Dendritic cell treated with granulocyte-macrophage colony-stimulating factor and Interleukin-4, amounts not matched to agents 40 ng/mL and 50 ng/mL, for 4 days (primary cell): ENCODE results near the gene RNU1-2.
A peak's percentile ranks its signal among the peaks of the same experiment; 100 is the strongest.
"Not testable (repeated sequence)": the region's sequence is repeated elsewhere in the genome, so short reads cannot be mapped to it uniquely, and the experiment has no call there.

Experiments
- H3K27ac Mint-ChIP-seq: one replicate; pipeline ENCODE4 v1.8.0; 2022; ENCODE audit warnings: mild to moderate bottlenecking, mixed read lengths
- H3K27me3 Mint-ChIP-seq: one replicate; pipeline ENCODE4 v1.8.0; 2022; ENCODE audit warnings: mild to moderate bottlenecking, mixed read lengths
- H3K36me3 Mint-ChIP-seq: one replicate; pipeline ENCODE4 v1.8.0; 2022; ENCODE audit warnings: low read depth, mixed read lengths
- H3K4me1 Mint-ChIP-seq: one replicate; pipeline ENCODE4 v1.8.0; 2022; ENCODE audit warnings: low read depth, mixed read lengths
- H3K4me3 Mint-ChIP-seq: one replicate; pipeline ENCODE4 v1.8.0; 2022; ENCODE audit warnings: mild to moderate bottlenecking, moderate library complexity, mixed read lengths
- H3K9me3 Mint-ChIP-seq: one replicate; pipeline ENCODE4 v1.8.0; 2022; ENCODE audit warnings: mixed read lengths
- intact Hi-C: fragments of 100-400 bp; cut with micrococcal nuclease; formaldehyde crosslinking; loops from one replicate; pipeline ENCODE4 v1.15.0; 2022

Gene RNU1-2

DNA sequence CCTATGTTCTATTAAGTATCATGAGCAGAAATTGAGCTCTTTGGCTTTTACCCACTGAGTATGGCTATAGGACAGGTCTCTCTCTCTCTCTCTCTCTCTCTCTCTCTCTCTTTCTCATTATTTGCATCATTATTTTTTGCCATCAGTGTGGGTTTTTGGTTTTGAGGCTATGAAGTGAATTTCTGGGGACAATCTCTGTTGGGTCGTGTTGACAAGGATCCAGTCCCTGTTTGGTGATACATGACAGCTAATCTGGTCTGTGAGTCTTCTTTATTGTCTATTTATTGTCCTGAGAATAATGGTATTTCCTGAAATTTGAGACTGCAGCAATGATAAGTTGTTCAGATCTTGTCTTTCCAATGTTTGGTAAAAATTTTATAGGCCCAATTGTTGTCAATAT lies 1.9 kb downstream of the RNU1-2 start:
- H3K9me3 Mint-ChIP-seq, H3K27me3 Mint-ChIP-seq, H3K4me3 Mint-ChIP-seq, H3K36me3 Mint-ChIP-seq, intact Hi-C loops: not testable (repeated sequence)
- H3K27ac Mint-ChIP-seq, result peak overlapping the region; percentile 37
- peaks cover 28% of the 10 kb centered on the region for H3K4me1 Mint-ChIP-seq

DNA sequence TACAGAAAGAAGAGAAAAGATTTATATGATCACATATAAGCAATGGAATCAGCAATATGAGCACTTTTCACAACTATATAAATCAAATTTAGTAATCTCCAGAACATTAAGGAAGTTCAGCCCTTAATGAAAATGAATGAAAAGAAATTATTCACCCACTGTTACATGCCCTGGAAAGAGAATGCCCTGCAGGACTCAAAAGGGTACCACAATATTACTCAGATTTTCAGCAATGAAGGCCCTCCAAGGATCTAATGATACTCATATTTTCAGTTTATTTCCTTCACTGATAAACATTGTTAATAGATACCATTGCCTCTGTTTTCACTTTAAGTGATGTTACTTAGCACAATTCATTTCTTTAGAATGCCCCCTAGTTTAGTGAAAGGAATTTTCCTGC lies 2.5 kb downstream of the RNU1-2 start:
- H3K27ac Mint-ChIP-seq, H3K36me3 Mint-ChIP-seq, H3K4me3 Mint-ChIP-seq, intact Hi-C loops, H3K9me3 Mint-ChIP-seq, H3K27me3 Mint-ChIP-seq: not testable (repeated sequence)
- H3K4me1 Mint-ChIP-seq, result peaks cover 29% of the 10 kb centered on the region

DNA sequence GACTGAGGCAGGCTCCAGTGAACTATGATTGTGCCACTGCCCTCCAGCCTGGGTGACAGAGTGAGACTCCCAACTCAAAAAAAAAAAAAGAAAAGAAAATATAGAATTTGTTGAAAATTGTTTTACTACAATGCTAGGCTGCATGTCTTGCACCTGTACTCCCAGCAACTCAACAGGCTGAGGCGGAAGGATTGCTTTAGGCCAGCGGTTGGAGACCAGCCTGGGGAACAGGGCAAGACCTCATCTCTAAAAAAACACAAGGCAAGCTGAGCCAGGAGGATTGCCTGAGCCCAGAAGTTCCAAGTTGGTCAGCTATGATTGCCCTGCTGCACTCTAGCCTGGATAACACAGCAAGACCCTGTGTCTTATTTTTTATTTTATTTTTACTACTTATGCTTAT lies 3.2 kb downstream of the RNU1-2 start:
- H3K4me3 Mint-ChIP-seq, result not testable (repeated sequence)
- peaks cover 29% of the 10 kb centered on the region for H3K4me1 Mint-ChIP-seq

DNA sequence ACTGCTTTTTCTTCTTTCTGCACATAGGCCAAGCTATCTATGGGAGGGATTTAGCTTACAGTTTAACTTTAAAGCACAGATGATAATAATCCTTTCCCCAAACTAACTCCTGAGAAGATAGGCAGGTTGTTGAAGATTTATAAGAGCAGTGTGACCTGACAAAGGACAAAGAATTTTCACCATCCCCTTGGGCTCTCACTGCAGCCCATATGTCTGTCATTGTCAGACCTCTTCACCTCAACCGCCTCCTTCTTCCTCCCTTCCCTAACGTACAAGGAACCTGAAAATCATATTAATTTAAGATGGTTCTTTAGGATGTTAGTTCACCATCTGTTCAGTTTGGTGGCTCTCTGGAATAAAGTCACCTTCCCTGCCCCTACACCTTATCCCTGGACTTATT lies 5.0 kb downstream of the RNU1-2 start:
- no peaks in the 10 kb centered on the region for H3K36me3 Mint-ChIP-seq
- no peak overlapping the region for H3K4me3 Mint-ChIP-seq
- H3K27me3 Mint-ChIP-seq, result no peaks in the 10 kb centered on the region
- no peak overlapping the region for H3K27ac Mint-ChIP-seq
- H3K4me1 Mint-ChIP-seq, result peaks cover 29% of the 10 kb centered on the region
- H3K9me3 Mint-ChIP-seq, result no peaks in the 10 kb centered on the region
- intact Hi-C loops, result no loop called here

More for the DNA sequence above, 3.2 kb downstream of the RNU1-2 start:
- H3K27ac Mint-ChIP-seq, H3K27me3 Mint-ChIP-seq, H3K36me3 Mint-ChIP-seq, H3K9me3 Mint-ChIP-seq, intact Hi-C loops: not testable (repeated sequence)

DNA sequence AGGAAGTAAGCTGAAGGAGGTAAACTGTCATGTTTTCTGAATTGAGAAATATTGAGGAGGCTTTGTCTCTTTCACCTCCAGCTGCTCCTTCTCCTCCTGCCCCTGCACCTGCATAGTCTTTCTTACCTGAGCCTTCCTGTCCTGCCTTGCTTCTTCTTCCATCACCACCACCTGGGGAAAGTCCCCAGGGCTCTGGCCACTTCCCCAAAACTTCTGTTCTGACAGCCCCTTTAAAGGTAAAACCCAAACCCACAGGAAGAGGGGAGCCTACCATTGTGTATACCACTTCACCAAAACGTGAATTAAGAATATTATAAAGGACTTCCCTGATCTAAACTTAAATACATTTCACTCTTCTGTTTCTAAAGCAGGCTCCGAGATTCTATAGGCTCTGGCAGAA lies 5.6 kb downstream of the RNU1-2 start:
- H3K36me3 Mint-ChIP-seq, intact Hi-C loops, H3K9me3 Mint-ChIP-seq, H3K27me3 Mint-ChIP-seq, H3K4me3 Mint-ChIP-seq, H3K27ac Mint-ChIP-seq: not testable (repeated sequence)
- H3K4me1 Mint-ChIP-seq, result peaks cover 28% of the 10 kb centered on the region

DNA sequence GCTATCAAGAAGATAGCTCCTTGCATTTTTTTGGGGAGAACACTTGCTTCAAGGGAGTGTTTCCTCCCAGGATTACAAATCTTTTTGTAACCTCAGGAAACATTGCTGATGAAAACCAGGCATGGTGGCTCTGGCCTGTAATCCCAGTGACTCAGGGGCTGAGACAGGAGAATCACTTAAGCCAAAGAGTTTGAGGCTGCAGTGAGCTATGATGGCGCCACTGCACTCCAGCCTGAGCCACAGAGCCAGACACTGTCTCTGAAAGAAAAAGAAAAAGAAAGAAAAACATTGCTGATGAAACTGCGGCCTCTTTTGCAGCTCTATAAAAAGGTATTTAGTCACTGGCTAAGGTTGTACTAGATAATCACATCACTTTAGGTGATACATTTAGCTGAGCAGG lies 7.3 kb downstream of the RNU1-2 start:
- Mint-ChIP-seq H3K4me3 (no peak overlapping the region), H3K27ac (no peak overlapping the region), H3K36me3 (no peaks in the 10 kb centered on the region), H3K27me3 (no peaks in the 10 kb centered on the region), H3K9me3 (no peaks in the 10 kb centered on the region), H3K4me1 (peaks cover 28% of the 10 kb centered on the region)
- intact Hi-C loops, result no loop called here

DNA sequence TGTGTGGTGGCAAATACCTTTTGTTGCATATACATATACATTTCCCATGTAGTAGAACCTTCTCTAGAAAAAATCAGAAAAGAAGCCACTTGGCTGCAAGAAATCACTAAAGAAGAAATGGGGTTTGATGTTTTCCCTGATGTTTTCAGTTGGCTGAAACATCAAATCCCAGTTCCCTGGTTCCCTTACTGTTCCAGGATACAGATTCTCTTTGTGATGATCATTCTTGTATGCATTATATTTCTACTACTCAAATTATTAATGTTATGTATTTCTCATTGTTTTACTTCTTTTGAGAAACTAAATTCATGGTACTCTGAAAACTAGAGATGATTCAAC lies 7.6 kb downstream of the RNU1-2 start:
- Mint-ChIP-seq H3K9me3 (no peaks in the 10 kb centered on the region), H3K27me3 (no peaks in the 10 kb centered on the region), H3K27ac (no peak overlapping the region), H3K4me1 (peaks cover 28% of the 10 kb centered on the region), H3K36me3 (no peaks in the 10 kb centered on the region), H3K4me3 (no peak overlapping the region)
- intact Hi-C loops, result no loop called here

DNA sequence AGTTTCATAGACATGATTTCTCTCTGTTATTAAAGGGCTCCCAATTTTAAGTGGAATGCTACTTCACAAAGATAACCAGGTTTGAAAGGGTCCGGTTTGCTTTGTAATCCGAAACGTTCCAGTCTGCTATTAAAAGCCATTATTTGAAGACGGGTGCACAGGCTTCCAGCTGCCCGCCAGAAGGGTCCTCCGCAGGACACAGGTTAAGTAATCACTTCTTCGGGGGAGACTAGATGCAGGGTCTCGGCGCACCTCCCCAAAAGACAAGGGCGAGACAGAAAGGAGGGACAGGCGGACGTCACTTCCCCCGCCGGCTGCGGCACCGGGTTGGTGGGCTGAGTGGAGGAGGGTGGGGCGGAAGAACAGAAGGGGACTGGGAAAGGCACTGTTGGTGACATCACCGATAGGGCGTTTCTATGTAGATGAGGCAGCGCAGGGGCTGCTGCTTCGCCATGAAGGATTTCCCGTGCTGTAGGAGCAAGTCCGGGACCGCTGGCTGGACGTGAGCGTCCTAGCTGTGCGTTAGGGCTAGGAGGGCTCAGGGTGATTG lies 8.9 kb downstream of the RNU1-2 start:
- Mint-ChIP-seq H3K4me3 (no peak overlapping the region), H3K27ac (no peak overlapping the region), H3K4me1 (peaks cover 28% of the 10 kb centered on the region), H3K9me3 (no peaks in the 10 kb centered on the region), H3K27me3 (no peaks in the 10 kb centered on the region), H3K36me3 (no peaks in the 10 kb centered on the region)
- intact Hi-C loops, result no loop called here

DNA sequence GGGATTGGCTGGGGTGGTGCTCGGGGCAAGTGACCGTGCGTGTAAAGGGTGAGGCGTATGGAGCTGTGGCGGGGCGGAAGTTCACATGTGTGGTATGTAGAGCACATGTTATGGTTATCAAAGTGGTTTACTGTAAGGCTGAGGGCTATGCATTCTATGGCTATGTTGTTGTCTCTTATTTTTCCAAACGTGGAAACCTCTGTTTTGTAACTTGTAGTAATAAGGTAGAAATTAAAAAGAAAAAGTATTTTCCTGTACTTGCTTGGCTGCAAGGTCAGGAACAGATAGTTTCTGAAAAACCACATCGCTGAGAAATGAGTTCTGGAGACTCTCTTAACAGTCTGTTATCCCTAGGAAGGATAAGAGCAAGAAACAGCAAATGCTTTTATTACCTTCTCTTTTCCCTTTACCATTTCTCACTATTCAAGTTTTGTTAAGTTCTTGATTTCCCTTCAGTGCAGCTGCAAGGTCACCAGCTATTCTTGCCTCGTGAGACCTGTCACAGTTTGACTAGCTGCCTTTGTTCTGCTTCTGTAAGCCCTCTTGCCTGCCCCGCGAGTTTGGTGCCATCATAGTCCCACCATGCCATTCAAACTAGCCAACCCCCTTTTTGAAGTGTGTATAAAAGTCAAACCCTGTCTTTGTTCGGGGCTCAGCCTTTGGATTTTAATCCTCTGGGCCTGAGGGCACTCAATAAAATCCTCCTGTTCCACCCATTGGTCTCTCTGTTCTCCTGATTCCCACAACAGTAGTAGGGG lies 9.5 kb downstream of the RNU1-2 start:
- Mint-ChIP-seq H3K36me3 (no peaks in the 10 kb centered on the region), H3K4me1 (peaks cover 28% of the 10 kb centered on the region), H3K27ac (no peak overlapping the region), H3K9me3 (no peaks in the 10 kb centered on the region), H3K27me3 (no peaks in the 10 kb centered on the region), H3K4me3 (no peak overlapping the region)
- intact Hi-C loops, result no loop called here

DNA sequence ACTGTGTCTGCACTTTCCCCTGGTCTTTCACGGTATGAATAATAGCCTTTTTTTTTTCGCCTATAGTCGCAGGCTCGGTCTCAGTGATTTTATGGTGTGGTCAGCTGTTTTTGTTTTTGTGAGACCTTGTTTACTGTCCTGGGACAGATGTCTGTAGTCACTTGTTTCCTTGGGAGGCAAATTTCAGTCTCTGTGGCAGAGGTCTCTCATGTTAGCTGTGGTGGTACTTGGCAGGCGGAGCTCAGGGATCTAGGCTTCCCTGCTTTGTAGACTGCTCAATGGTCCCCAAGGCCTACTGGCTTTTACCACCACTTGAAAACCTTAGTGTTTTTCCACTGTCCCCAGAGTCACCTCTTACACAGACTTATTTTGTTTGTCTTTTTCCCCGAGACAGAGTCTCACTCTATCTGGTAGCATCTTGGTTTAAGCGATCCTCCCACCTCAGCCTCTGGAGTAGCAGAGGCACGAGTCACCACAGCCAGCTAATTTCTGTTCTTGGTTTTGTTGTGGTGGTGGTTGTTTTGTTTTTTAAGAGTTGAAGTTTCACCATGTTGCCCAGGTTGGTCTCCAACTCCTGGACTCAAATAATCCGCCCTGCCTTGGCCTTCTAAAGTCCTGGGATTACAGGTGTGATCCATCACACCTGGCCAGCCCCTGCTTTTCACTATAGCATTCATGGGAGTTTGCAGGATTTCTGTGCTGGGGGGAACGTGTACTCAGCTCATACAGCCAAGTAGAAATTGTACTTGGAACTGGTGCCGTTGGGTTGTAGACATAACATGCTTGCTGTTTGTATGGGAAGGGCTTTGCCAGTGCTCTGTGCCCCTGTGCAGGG lies 10.3 kb downstream of the RNU1-2 start:
- Mint-ChIP-seq H3K36me3 (no peaks in the 10 kb centered on the region), H3K4me1 (peaks cover 24% of the 10 kb centered on the region), H3K4me3 (no peak overlapping the region), H3K9me3 (no peaks in the 10 kb centered on the region), H3K27me3 (no peaks in the 10 kb centered on the region), H3K27ac (no peak overlapping the region)
- intact Hi-C loops, result no loop called here

DNA sequence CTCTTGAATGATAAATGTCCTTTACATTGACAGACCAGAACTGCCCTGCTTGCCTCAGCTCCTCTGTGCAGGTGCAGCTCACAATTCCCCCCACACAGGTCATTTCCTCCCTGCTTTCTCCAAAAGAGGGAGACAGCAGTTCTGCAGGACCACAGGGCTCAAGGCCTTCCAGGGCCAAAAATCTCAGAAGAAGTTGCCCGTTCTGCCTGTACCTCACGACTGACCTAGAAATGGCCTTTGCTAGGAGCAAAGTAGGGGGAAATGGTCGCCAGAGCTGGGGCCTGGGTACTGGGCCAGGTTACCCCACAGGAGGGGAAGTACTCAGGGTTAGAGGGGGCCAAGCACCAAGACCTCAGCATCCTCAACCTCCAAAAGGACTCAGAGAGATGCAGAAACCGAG lies 11.1 kb downstream of the RNU1-2 start:
- Mint-ChIP-seq H3K4me3 (no peak overlapping the region), H3K27me3 (no peaks in the 10 kb centered on the region), H3K9me3 (no peaks in the 10 kb centered on the region), H3K27ac (no peak overlapping the region), H3K36me3 (no peaks in the 10 kb centered on the region), H3K4me1 (peaks cover 21% of the 10 kb centered on the region)
- intact Hi-C loops, result no loop called here

DNA sequence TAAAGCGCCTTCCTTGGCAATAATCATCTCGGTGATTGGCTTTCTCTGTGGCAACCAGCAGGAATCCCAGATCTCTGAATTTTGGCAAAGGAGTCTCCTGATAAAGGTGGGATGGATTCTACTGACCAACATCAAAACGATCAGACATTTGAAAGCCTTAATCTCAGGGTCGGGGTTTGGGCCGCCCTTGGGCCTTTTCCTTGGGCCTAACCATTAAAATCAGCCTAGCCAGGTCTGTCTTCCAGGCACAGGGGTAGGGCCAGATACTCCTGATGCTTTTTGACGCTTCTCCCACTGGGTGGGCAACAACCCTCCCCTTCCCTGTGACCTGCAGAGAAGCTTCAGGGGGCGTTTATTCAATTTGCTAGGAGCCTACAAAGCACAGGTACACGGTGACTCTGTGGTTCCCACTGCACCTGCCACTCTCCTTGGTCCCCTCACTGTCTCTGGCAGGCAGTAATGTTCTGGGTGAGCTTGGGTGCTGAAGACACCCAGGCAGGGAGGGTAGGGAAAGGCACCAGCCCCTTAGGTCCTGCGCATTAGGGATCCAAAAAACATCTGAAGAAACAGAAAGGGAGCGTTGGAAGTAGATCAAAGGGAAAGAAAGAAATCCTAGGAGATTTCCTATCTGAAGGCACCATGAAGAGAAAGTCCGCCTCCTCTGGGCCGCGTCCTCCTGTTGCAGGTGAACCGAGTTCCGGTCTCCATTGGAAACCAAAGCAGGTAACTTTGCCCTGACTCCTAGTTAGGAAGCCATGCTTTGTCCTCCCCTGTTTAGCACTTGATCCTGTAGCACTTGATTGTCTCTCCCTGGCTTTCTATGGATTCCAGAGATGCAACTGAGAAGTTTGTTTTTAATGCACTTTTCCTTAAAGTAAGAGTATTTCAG lies 12.3 kb downstream of the RNU1-2 start:
- no peaks in the 10 kb centered on the region for H3K27me3 Mint-ChIP-seq
- H3K27ac Mint-ChIP-seq, result no peak overlapping the region
- no peak overlapping the region for H3K4me3 Mint-ChIP-seq
- peaks cover 29% of the 10 kb centered on the region for H3K4me1 Mint-ChIP-seq
- H3K36me3 Mint-ChIP-seq, result no peaks in the 10 kb centered on the region
- H3K9me3 Mint-ChIP-seq, result no peaks in the 10 kb centered on the region
- intact Hi-C loops, result no loop called here

DNA sequence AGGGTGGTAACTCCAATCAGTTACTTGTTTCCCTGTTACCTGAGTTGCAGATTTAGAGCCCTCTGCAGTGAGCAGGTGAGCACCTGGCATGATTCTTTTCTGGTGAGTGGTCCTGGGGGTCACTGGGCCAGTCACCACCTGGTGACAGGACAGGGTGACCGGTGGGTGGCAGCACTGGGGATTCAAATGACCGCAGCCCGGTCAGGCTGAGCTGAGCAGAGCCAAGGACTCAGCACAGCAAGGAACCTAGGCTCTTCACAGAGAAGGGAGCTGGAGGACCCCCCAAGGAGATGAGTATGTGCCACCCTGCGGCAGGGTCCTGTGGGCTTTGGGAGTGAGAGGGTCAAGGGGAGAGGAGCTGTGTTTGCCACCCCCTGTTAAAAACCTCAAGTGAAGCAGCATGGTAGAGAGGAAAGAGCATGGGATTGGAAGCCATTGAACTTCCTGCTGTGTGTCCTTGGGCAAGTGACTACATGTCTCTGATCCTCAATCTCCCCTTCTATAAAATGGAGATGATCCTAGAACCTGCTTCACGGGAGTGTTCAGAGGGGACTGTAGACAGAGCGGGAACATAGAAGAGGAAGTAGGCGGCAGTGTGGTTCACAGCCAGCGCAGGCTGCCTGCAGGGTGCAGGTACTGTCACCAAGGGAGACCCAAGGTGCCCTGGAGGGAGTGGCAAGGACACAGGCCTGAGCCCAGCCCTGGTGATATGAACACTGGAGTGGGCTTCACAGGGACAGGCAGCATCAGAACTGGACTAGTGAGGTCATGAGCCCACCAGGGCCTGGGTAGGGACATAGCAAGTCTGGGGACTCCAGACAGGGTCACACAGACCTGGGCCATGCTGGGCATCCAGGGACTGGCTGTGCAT lies 16.3 kb downstream of the RNU1-2 start:
- Mint-ChIP-seq H3K27ac (peak overlapping the region; percentile 89), H3K27me3 (peaks cover 12% of the 10 kb centered on the region), H3K4me1 (peaks cover 48% of the 10 kb centered on the region)
- H3K9me3 Mint-ChIP-seq, H3K4me3 Mint-ChIP-seq, intact Hi-C loops, H3K36me3 Mint-ChIP-seq: not testable (repeated sequence)
